HG03108 (cell line): Measurements from ENCODE around the gene NEGR1.

Source experiments
- ATAC-seq: cut with Tn5 transposase; IDR thresholded peaks from one replicate; pipeline ENCODE4 v1.9.1; 2021; ENCODE audit warnings: moderate library complexity; ENCODE audit not compliant: unreplicated experiment

Gene NEGR1

GRCh38 chr1:72050551-72050950 is 231.8 kb downstream of the NEGR1 start:
- ATAC-seq: no peak

DNA sequence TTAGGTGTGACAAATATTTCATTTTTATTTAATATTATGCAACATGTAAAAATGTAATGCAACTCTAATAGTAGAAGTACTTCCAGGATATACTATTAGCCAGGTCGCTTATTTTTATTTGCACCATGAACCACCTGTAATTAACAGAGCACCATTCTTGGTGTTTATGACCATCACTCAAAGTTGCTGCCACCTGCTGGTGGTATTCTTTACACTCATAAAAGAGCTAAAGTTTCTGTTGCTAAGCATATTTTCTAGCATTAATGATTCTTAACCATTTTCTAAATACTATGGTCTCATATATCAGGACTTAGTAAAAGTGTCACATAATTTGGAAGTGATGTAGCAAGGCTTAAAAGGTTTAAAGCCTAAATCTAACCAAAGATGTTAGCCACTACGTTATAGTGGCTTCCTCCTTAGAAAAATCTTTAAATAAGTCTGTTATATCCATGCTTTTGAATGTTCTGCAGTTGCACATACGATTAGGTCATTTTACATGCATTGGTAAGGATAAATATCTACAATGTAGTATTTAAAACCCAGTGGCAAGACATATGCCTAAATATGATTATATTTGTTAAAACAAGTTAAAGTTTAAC is 244.5 kb downstream of the NEGR1 start:
- ATAC-seq: no peak

- no peak for ATAC-seq
Observed at GRCh38 chr1:72034827-72035226, 247.5 kb downstream of the NEGR1 start.

DNA sequence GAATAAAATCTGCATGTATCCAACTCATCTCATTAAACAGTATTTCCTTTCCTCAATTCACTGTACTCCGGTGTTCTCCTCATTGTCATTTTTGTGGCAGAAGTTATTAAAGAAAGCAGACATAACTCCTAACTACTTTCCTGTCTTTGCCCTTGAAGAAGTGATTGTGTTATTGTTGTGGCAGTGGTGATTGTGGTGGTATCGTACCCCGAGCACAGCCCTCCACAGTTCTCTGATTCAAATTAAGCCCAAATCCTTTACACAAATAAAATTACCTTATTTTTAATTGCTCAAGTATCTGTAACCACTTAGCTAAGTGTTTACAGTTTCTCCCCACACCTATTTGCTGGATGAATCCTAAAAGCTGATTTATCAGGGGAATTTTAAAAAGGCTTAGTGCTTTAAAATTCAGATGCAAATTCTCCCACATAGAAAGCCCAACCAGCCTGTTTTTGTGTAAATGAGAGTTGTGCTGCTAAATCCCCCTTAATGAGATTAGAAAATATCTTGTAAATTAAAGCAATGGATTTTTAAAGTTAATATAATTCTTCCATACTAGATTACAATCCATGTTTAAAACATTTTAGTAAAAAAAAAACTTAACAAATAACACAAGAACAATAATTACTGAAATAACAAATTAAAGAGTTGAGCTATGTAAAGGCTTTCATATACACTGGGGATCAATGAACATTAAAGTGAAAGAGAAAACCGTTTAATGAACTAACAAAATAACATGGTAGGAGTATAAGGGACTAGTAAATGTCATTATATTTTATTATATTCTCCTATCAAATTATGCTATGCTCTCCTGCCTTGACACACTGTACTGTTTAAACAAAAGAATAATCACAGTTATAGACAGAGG is 259.0 kb downstream of the NEGR1 start:
- no peak for ATAC-seq

- ATAC-seq: no peak
Observed at GRCh38 chr1:72018562-72018961, 263.8 kb downstream of the NEGR1 start.

GRCh38 chr1:72015006-72015405 is 267.3 kb downstream of the NEGR1 start:
- ATAC-seq: no peak

- ATAC-seq: no peak
Observed at GRCh38 chr1:72013161-72013560, 269.2 kb downstream of the NEGR1 start.

- ATAC-seq: no peak
Observed at GRCh38 chr1:72011721-72012120, 270.6 kb downstream of the NEGR1 start.

GRCh38 chr1:72010094-72010431 is 272.3 kb downstream of the NEGR1 start:
- ATAC-seq: no peak

GRCh38 chr1:72009173-72010093 is 272.9 kb downstream of the NEGR1 start:
- no peak for ATAC-seq

DNA sequence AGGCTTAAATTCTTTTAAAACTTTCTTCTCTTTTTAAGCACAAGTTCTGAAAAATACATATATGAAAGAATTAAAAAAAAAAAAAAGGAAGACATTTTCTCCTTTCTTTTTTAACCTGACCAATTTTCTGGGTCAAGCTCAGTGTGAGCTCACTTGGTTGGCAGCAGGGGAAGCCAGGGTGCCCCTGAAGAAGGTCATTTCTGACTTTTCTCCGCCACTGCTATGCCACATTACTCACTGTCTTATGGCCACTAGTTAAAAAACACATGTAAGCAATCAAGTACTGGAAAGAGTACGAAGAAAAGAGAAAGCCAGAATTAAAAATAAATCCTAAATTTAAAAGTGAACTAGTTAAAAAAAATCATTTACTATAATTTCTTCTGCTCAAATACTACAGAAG is 275.0 kb downstream of the NEGR1 start:
- ATAC-seq: no peak

GRCh38 chr1:72006092-72006491 is 276.2 kb downstream of the NEGR1 start:
- ATAC-seq: no peak

GRCh38 chr1:72003092-72003491 is 279.2 kb downstream of the NEGR1 start:
- ATAC-seq: no peak

GRCh38 chr1:72000809-72001208 is 281.5 kb downstream of the NEGR1 start:
- ATAC-seq: no peak

GRCh38 chr1:71994646-71995045 is 287.7 kb downstream of the NEGR1 start:
- no peak for ATAC-seq

DNA sequence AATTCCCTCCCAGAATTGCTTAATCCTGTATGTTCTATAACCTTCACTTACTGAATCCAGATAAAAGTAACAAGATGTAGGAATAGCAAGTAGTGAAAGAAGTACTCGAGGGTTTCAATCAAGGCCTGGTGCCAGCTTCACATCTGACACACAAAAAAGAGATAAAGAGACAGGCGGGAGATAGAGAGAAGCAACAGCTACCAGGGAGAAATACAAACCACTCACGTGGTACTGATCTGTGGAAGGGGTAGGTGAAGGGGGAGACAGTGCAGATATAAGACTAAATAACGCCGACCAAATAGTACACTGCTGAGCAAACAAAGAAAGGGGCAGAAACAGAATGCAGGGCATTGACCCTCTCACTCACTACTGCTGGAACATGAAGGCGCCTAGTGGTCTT is 295.2 kb downstream of the NEGR1 start:
- ATAC-seq: no peak

- no peak for ATAC-seq
Observed at GRCh38 chr1:71986160-71986559, 296.2 kb downstream of the NEGR1 start.

DNA sequence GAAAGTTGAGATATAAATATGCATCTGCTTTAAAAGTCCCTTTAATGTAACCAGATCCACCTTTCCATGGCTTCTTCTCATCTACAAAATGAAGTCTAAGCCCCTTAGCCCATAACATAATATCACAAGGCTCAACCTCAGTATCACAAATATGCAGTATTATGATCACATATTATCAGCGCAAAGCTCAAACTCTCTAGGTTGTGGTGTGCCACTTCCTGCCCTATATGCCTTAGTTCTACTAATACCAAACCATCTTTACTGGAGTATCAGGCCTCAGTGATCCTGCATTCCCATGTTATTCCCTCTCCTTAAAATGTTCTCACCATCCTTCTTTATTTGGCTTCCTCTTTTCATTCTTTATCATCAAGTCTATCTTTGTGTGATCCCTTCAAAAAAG is 301.8 kb downstream of the NEGR1 start:
- ATAC-seq: no peak

- no peak for ATAC-seq
Observed at GRCh38 chr1:71979882-71980281, 302.5 kb downstream of the NEGR1 start.

- ATAC-seq: peak; percentile 69
Observed at GRCh38 chr1:71967670-71968069, 314.7 kb downstream of the NEGR1 start.

GRCh38 chr1:71964188-71964587 is 318.2 kb downstream of the NEGR1 start:
- no peak for ATAC-seq
